Measurements from ENCODE around the gene TUBA4A.
"Not testable (repeated sequence)": the region's sequence is repeated elsewhere in the genome, so short reads cannot be mapped to it uniquely, and the experiment has no call there.

Gene TUBA4A

DNA sequence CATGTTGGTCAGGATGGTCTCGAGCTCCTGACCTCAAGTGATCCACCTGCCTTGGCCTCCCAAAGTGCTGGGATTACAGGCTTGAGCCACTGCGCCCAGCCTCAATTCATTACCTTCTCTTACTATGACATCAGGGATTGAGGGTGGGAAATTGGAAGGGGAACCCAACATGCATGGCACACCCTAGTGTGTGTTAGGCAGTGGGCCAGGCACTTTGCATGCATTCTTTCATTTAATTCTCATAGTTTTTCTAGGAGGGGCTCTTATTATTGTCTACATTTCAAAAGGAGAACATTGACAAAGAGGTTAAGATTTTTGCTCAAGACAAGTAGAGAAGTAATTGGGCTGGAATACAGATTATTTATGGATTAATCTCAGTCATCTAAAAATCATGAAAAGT, 14.6 kb upstream of the TUBA4A start:
- no peak for DNase-seq (ENCODE audit: low read depth)

DNA sequence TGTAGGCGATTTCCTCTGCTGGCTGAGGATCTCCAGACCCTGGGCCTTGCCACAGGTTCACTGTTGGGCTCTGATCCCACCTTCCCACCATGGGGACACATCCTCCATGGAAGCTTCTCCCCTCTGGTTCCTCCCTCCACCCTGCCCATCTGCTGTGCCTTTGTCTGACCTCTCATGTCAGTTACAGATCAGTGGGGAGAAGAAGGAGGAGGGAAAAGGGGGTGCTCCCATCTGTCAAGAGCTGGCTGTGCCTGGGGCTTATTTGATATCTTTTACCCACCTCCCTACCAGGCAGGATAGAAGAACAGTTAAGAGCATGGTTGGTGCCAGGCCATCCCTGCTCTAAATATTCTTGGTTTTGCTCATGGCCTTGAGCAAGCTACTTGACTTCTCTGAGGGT, 13.2 kb upstream of the TUBA4A start:
- no peak for DNase-seq (ENCODE audit: low read depth)

DNA sequence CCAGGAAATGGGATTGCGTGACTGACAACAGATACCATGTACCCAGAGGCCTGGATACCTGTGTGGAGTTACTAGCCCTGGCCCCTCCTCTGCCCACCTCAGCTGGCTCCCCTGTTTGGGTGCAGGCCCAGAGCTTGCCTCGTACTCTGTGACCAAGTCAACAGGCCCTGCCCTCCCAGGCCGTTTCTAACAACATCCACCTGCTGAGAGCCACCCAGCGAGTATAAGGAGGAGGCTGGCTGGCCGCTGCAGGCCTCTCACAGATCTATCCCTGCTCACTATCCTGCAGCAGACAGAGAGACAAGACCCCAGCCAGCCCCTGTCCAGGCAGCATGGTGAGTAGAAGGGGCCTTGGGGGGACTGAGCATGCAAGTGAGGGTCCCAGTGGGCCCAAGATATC, 12.5 kb upstream of the TUBA4A start:
- no peak for DNase-seq (ENCODE audit: low read depth)

DNA sequence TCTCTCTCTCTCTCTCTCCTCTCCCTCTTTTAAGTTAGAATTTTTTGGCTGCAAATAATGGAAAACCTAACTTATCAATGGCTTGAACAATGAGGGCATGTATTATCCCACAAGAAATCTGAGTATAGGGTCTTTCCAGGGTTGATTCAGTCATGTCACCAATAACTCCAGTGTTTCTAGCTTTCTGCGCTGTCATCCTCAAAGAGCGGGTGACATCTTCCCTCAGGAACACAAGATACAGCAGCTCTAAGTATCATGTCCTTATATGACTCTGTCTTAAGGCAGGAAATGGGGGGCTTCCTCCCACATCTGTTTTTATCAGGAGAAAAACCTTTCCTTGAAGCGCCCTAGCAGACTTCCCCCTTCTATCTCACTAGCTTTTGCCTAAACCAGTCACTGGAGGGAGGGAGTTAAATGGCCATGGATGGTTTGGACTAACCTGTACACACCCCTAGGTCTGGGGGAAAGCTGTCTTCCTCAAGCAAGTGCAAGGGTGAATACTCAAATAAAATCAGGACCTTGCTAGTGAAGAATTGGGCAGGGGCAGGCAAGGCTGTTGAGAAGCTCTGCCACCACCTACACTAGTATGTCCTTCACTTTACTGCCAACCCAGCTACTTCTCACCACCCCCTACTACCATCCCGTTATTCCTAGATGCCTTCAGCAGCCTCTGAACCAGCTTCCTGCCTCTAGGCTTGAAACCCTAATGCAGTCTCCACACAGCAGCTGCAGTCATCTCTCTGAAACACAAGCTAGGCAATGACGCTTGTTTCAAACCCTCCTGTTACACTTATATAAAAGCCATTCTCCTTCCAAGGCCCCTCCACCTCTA, 7.5 kb upstream of the TUBA4A start:
- DNase-seq (ENCODE audit: low read depth) = no peak

DNA sequence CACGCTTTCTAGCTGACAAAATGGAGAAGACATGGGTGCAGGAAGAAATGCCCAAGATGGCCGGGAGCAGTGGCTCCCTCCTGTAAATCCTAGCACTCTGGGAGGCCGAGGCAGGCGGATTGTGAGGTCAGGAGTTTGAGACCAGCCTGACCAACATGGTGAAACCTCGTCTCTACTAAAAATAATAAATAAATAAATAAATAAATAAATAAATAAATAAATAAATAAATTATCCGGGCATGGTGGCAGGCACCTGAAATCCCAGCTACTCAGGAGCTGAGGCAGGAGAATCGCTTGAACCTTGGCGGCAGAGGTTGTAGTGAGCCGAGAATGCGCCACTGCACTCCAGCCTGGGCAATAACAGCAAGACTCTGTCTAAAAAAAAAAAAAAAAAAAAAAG, 5.2 kb upstream of the TUBA4A start:
- DNase-seq (ENCODE audit: low read depth) = not testable (repeated sequence)

DNA sequence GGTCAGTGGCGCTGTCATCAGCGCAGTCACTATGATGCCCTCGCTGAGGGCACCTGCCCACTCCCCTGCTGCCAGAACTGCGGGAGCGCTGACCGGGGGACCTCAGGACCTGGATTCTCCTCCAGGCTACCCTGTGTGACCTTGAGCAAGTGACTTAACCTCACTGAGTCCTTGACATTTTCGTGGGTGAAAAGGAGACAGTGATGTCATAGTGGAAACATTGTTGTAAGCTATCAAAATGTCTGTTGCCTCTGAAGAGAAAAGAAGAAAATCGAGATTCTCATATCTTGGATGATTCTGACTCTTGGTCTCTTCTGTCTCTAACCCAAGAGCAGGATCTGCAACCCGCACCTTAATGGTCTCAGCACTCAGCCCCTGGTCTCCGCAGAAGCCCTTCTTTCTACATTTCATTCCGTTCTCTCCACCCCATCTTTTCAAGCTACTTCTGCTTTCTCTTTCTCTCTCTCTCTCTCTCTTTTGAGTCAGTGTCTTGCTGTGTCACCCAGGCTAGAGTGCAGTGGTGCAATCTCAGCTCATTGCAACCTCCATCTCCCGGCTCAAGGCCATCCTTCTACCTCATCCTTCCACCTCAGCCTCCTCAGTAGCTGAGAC, 978 bp upstream of the TUBA4A start:
- peak; percentile 23 for DNase-seq (ENCODE audit: low read depth)

DNA sequence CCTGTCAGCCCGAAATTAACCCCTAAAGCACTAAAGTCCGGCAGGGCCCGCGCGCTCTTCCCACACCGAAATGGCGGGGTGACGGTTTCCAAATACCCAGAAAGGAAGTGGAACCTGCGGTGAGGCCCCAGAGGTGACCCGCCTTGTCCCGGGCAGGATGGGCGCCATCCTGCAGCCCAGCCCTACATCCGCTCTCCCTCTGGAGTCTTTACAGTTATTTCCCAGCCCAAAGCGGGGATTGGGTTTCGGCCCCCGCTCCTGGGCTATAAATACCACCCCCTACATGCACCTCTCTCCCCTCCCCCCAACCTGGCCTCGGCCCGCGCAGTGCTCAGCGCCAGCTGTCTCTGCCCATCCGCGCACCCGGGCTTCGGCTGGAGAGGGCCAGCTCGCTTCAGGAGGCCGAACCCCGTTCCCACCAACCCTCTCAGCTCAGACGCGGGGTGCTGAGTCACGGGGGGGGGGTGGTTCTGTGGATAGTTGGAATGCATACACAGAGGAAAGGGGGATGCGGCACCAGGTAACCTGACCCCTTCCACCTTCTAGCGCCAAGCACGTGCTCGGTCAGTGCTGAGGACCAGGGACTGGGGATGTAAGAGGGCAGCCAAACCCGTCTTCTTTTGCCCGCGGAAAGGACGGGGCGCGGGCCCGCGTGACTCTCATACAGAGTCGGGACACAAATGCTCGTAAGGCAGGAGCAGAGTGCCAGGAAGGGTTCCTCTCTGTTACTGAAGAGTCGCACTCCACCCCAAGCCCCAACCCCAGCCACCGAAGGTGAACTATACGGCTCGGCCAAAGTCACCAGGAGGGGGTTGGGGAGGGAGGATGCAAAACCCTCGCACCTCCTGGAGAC, 592 bp downstream of the TUBA4A start, which contains the start of gene TUBA4B:
TUBA4B (plus strand) TSS at position 344 of the 853 bp plus-strand sequence; CDS start at position 509, 165 bp downstream.
- peak; percentile 51 for DNase-seq (ENCODE audit: low read depth)

DNA sequence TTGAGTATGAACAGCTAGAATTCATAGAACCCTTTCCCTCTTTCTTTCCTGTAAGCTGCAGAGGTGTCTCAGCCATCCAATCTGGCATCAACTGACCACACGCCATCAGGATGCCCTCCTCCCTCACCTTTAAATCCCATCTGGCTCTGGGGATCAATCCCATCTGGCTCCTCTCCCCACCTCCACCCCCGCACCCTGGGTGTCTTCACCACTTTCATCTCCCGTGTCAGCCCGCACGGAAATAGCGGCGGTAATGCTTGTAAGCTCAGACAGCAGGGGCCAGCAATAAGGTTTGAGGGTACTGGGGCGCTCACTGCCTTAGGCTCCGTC, 1.2 kb downstream of the TUBA4A start:
- peak; percentile 26 for DNase-seq (ENCODE audit: low read depth)

DNA sequence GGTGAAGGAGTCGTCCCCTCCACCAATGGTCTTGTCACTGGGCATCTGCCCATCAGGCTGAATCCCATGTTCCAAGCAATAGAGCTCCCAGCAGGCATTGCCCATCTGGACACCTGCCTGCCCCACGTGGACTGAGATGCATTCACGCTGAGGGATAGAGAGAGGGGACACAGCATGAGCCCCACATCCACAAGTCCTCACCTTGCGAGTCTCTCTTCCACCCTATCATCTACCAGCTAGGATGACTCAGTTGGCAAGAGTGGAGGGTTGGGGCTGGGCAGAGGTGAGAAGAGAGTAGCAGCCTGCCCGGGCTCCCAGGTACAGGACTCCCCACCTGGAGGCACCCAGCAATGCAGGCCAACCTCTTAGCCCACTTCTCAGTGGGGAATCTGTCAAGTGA, 1.6 kb downstream of the TUBA4A start:
- DNase-seq (ENCODE audit: low read depth) = no peak

DNA sequence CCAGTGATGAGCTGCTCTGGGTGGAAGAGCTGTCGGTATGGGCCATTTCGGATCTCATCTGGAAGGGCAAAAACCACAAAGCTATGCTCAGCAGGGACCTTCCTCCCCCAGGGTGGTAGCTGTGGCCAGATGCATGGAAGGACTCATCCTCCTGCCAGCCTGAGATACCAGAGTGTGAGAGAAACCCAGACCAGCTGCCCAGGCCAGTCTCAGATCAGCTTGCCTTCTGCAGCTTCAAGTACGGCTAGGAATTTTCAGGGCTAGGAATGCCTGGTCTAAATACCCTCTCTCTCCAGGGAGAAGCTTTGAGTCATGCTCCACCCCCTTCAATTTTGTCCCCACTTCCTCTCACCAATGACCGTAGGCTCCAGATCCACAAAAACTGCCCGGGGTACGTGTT, 2.1 kb downstream of the TUBA4A start:
- no peak for DNase-seq (ENCODE audit: low read depth)

DNA sequence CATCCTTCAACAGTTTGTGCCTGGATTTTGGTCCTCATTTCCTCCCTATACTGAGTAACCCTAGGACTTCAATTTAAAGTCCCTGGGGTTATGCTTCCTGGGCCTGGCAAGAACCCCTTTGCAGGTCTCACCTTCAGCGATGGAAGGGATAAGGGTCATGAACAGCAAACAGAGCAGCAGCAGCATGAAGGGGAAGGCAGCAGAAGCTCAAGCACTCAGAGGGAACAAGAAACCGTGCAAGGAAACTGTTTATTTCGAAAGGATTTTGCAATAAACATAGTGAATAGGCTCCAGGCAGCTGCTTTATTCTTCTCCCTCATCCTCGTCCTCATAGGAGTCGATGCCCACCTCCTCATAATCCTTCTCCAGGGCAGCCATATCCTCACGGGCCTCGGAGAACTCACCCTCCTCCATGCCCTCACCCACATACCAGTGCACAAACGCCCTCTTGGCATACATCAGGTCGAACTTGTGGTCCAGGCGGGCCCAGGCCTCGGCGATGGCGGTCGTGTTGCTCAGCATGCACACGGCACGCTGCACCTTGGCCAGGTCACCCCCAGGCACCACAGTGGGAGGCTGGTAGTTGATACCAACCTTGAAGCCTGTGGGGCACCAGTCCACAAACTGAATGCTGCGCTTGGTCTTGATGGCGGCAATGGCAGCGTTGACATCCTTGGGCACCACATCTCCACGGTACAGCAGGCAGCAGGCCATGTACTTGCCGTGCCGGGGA, 3.5 kb downstream of the TUBA4A start:
- DNase-seq (ENCODE audit: low read depth) = no peak

DNA sequence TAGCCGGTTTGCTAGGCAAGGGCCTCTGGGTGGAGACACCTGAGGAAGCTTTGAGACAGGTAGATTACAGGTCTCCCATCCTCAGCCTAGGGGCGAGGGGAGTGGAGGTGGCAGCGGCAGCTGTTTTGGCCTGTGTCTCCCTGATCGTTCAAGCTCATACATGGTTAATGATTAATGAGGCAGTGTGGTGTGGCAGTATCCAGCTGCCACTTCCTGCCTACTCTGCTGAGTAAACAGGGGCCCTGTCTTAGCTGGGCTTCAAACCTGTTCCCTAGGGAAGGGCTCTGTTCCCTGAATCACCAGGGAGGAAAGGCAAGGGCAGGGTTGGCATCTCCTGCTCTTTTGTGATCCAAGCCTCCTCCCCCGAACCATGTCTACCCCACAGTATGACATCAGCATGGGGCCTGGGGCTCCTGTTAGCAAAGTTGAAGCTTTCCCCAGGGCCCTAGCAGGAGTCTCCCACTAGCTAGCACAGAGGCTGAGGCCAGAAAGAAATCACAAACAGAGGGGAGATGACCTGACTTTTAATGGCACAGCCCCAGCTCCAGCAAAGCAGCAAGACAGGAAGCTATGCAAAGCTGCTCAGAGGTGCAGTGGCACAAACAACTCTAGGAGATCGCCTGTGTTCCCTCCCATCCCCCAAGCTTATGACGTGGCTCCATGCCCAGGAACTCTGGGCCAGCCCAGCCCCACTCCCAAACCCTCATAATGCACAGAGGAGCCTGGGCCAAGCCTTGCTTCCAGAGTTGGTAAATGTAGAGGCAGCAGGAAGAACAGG, 4.3 kb downstream of the TUBA4A start:
- DNase-seq (ENCODE audit: low read depth) = no peak

DNA sequence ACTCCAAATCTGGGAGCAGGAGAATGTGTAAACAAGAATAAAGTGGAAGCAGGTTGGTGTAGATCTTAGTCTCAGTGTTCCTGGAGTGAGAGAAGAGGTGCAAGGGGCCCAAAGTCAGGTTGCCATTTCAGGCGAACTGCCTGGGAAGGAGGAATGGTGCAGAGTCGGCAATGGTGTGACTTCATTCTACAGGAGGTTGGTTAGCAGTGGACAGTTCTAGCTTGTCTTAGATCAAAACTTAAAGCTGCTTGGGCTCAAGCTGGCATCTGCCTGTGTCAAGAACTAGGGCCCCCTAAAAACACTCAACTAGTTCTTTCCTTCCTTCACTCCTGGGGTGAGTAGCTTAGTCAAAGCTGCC, 4.9 kb downstream of the TUBA4A start:
- DNase-seq (ENCODE audit: low read depth) = no peak

DNA sequence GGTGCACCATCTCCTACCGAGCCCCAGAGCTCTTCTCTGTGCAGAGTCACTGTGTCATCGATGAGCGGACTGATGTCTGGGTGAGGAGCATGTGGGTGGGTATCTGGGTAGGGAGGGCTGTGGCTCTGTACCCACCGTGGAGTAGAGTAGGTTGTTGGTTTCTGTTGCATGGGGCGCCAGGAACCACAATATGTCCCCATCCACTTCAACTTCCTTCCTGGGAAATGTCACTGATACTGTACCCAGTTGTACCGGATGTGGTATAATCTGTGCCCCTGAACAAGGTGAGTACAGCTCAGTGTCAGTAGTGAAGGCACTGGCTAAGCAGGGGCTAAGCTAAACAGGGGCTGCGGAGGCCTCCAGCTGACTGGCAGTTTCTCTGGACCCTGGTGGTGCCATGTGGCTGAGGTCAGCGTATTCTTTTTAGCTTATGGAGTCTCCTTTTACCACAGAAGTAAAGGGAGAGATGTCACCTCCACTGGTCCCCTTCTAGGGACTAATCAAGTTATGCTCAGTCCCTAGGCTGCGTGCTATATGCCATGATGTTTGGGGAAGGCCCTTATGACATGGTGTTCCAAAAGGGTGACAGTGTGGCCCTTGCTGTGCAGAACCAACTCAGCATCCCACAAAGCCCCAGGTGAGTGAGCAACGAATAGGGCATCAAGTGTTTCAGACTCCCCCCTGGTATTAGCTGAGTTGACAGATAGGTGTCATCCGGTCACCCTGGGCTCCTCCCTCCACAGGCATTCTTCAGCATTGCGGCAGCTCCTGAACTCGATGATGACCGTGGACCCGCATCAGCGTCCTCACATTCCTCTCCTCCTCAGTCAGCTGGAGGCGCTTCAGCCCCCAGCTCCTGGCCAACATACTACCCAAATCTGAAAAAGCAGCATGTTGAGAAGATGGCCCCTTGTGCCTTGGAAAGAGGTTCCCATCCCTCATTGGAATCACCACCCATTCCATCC, 5.8 kb downstream of the TUBA4A start:
- peak; percentile 48 for DNase-seq (ENCODE audit: low read depth)

DNA sequence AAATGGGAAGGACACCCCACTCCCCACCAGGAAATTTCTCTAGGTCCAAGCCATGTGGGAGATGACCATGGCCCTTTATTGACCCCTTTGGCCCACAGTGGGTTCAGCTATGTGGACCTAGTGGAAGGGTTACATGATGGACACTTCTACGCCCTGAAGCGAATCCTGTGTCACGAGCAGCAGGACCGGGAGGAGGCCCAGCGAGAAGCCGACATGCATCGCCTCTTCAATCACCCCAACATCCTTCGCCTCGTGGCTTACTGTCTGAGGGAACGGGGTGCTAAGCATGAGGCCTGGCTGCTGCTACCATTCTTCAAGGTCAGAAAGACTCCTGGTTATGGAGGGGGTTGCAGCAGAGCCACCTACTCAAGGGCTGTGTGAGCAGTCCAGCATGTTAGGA, 7.2 kb downstream of the TUBA4A start:
- DNase-seq (ENCODE audit: low read depth) = no peak

DNA sequence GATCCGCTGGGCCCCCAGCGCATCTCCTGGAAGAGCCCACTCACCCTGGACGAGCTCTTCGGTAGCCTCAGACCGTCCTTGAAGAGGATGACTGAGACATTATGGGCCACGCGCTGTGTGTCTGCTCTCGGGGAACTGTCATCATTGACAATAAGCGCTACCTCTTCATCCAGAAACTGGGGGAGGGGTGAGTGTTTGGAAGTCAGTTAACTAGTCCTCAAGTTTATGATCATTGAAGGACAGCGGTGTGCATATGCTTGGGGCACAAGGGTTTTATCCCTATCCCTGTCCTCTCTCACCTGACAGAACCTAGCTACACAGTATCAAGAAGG, 7.9 kb downstream of the TUBA4A start:
- DNase-seq (ENCODE audit: low read depth) = no peak

DNA sequence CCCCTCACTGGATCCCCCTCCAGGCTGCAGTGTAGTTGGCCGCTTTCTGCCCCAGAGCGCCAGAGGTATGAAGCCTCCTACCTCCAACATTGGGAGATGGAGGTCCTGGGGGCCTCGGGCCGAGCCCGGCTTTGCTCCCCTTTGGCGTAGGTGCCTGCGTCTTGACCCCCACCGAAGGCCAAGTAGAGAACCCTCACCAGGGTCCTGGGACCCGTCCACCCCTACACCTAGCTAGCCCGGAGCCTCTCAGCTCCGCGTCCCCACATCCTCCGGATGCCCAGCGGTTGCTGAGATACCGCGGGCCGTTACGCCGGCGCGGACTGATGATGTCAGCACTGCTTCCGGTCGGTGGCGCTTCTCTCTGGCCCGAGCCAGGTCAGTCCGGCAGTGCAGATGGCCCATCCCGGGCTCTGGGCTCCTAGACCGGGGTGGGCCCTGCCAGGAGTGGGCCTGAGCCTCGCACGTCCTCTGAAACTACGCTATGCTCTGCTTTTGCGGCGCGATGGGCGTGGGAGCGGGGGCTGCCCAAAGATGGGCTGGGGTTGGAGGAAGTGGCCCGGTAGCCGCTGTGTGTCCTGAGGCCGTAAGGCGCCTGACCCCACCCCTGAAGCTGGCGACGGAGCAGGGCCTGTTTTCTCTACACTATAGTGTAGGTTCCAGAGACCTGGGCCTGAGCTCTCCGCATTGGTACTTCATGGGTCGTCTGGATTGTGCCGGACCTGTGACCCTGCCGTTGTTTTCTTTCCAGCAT, 8.4 kb downstream of the TUBA4A start, which contains the start of the genes GLB1L and STK16:
GLB1L (minus strand) TSS at position 297 of the 751 bp plus-strand sequence. CDS start 1,871 bp downstream, outside the sequence.
STK16 (plus strand) TSS at position 332 of the 751 bp plus-strand sequence. CDS start 521 bp downstream, outside the sequence.
- DNase-seq (ENCODE audit: low read depth) = peak; percentile 86

DNA sequence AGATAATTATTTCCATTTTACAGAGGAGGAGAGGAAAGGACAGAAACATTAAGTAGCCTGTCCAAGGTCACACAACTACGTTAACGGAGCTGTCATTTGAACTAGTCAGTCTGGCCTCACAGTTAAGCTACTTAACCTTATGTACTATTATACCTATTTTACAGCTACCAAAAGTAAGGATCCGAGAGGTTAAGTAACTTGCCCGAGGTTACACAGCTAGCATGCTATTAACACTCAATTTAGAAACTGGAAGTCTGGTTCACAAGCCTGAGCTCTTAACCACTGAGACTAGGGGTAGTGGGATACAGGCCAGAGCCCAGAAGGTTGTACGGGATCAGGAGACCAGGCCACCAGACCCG, 8.9 kb downstream of the TUBA4A start:
- no peak for DNase-seq (ENCODE audit: low read depth)

DNA sequence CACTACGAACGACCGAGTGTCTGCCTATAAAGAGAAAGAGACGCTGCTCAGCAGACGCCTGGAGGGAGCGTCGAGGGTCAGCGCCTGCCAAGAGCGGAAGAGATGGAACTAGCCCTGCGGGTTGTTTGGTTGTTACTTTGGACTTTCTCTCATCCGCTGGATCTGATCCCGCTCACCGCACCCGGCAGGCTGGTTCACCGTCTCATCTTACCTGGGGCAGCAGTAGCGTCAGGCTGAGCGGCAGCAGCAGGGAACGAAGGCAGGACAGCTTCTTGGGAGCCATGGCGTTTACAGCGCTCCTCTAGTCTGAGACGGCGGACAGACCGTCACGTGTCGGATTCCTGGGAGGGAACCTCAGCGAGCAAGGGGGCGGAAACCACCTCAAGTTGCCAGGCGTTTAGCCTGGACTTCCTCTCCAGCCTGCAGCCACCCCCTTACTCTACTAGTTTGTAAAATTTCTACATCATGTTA, 10.4 kb downstream of the TUBA4A start:
- DNase-seq (ENCODE audit: low read depth) = no peak

Measured in activated T-cell treated with anti-CD3 and anti-CD28 coated beads for 48 hours (primary cell).